GM20431 (cell line): ENCODE measurements around the gene RRBP1.

ENCODE experiments used
- in situ Hi-C: fragments of 300-500 bp; cut with MseI, MboI; formaldehyde crosslinking; loops from one replicate; pipeline ENCODE4 v1.15.0; 2020; ENCODE audit warnings: low sequenced_read_pairs; ENCODE audit not compliant: unreplicated experiment

Gene RRBP1

DNA sequence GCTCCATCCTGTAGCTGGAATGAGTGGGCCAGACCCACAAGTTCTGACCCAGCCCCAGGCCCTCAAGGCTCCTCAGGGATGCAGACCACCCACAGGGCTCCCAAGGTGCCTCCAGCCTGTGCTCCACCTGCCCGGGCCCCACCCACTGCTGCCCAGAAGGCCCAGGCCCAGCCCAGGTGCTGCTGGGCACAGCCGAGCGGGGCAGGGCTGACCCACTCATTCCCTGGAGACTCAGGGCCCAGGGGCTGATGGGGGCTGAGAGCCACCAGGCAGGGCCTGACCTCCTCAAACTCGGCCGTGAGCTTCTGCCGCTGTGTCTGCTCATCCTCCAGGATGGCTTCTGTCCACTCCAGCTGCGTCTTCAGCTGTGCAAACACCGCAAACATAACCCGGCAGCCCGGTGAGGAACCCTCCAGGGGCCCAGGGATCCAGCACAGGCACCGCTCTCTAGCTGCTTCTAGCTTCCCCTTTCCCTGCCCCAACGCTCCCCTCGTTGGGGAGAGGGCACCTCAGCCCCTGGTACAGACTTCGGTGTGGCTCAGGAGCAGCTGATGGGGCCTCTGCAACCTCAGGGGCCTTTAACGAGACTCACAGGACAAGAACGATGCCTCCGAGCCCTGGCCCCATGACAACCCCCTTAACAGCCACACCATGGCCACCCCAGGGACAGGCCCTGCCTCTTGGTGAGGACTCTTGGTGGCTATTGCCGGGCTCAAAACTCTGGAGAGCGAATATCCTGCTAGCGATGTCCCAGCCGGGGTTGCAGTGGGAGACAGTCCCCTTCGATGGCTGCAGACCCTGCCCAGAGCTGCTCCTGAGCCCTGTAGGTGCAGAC is 66.2 kb downstream of the RRBP1 start:
- in situ Hi-C loops, result no loop called here

DNA sequence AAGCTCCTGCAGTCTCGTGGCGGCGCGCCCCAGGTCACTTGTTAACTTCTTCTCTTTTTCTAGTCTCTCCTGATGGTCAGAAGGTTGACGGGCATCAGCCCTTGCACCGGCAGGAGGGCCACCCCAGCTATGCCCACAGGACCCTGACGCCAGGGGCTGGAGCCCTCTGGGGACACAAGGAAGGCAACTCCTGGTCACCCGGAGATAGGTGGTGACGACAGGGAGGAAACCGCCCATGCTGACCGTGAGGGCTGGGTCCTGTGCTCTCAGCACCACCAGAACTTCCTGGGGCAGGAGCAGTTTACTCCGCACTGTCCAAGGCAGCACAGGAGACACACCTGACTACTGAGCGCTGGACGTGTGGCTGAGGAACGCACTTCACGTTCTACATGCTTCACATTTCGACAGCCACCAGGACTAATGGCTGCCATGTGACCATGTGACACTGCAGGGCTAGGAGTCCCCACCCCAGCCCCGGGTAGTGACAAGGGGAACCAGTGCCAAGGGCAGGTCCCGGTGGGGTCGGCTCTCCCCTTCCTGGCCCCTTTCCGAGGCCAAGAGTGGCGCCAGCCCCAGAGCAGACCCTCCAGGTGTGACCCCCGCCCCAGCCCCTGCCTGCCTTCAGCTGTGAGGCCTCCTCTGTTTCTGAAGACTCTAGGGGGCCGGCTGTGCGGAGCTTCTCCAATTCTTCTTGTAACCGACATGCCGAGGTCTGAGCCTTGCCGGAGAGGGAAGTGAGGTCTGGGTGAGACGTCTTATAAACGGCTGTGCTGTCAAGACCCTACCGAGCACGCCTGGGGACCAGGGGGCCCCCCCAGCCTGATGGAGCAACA is 67.0 kb downstream of the RRBP1 start:
- in situ Hi-C loops, result no loop called here

DNA sequence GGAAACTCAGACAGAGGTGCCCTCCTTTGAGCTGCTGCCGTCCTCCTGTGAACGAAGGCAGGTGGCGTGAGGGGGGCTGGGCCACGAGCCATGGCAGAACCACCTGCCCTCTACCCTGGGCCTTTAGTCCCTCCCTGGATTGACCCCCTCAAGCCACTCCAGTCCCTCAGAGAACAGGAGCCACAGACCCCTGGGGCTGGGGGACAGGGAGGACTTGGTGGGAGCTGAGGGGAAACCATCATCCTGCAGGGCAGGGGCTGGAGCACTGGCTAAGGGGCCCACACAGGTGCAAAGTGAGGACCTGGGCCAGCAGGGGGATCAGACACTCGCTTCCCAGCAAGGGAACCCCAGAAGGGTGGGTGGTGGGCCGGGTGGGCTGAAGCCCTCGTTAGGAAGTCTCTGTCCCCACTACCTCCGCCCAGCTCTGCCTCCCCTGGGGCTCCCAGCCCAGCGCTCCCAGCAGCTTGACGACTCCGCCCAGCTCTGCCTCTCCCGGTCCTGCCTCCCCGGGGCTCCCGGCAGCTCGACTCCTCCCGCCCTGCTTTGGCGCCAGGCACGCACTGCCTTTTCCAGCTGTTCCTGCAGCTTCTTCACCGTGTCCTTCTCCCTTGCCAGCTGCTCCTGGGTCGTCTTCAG is 67.7 kb downstream of the RRBP1 start:
- in situ Hi-C loops, result no loop called here

DNA sequence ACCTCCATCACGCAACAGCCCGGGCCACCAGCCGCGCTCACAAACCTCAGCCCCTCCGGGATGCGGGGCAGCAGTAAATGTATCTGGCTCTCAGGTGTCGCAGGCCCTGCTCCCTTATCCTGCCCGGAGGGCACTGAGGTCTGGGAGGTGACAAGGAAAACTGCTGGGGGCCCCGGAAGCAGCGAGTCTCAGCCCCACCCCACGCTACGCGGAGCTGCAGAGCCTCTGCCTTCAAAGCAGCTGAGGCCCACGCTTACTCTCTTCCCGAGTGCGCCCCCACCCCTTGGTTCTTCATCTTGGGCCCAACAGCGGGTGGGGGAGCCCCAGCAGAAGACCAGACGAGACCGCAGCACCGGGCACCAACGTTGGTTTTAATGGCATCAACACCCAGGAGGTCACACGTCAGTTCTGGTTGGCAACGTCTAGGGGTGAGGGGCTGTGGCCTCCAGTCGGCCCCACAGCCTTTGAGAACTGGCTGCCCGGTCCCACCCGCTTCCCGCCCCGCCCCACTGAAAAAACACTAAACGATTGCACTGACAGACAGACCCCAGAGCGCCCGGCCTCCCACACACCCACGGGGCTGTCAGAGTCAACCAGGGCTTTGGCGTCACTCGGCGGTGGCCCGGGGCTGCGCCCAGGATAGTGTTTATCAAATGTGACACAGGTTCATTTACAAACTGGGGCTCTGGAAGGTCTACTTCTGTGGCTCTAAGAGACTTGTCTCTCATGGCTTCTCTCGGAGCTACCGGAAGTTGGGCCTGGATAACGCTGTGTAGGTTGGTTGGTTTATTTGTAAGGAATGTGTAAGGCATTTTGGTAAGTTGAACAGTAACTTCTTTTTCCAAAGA is 68.5 kb downstream of the RRBP1 start:
- in situ Hi-C loops, result no loop called here

DNA sequence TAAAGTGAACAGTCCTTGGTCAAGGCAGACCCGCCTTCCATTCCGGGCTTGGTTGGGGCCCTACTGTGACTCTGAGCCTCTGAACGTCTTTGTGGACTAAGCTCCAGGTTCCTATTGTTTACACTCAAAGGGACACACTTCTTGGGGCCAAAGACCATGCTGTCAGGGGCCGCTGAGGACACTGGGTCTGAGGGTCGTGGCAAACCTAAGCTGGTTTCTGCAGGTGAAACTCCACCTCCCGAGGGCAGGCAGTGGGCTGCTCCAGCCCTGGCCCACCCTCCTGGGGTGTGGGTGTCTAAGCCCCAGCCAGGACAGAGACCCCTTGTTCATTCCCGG is 69.1 kb downstream of the RRBP1 start:
- in situ Hi-C loops, result no loop called here

DNA sequence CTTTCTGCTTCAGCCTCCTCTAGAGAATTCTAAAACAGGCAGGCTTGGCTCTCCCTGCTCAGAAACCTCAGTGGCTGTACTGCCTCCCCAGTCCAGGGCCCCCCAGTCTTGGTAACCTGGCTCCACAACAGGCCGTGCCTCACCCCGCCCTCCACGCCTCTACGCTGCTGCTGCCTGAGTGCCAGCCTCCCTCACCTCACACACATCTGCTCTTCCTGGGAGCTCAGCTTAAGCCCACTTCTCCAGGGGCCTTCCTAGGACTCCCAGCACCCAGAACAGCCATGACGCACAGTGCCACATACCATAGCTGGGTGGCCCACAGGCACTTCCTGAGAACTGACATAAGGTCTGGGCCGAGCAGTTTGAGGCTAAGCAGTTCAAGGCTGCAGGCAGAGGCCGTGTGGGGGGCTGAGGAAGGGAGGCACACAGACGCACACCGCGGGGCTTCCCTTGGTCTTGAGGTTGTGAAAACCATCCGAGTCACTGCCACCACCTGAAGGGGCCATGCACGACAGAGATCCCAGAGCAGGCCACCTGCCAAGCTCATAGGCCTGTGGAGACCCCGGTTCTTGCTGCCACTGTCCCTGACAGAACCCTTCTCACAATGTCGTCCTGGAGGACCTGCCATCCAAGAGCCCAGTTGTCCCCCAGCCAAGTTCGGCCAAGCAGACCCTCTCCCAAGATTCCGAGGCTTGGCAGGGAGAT is 69.6 kb downstream of the RRBP1 start:
- in situ Hi-C loops, result no loop called here

DNA sequence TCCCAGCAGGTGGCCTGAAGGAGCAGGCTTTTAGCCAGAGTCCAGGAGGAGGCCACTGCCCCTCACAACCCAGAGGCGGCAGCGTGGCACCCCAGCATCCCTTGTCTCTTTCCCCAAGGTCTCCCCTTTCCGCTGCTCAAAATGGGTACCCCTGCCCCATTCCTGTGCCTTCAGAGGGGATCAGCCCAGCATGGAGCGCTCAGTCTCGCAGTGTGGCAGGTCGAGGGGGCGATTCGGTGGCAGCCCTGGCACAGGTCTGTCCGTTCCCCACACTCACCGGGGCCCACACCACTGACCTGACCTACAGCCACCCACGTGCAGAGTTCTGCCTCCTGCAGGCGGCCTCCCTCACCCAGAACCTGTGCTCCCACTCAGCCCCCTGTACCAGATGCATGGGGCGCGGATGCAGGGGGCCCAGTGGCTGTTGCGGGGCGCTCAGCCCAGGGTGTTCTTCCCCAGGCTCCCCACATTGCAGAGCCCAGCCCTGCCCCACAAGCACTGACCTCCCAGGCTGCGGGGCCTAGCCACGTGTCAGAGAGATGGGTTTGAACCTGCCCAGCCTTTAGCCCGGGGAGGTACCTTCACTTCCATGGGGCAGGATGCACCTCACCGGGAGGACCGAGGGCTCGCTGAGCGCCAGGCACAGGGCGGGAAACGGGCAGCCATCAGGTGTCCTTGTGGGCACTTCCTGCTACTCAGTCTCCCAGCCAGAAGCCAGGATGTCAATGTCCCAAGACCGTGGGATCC is 70.3 kb downstream of the RRBP1 start:
- in situ Hi-C loops, result no loop called here

DNA sequence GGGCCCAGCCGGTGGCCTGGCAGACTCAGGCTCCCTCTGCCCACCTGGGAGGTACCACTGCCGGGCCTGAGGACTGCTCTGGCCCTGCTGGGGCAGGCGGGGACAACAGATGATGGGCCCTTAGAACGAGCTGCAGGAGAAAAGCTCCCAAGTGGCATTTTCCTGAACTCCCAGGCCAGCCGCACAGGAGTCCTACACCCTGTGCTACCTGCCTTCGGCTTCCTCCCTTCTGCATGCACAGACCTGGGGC is 70.8 kb downstream of the RRBP1 start:
- in situ Hi-C loops, result no loop called here

DNA sequence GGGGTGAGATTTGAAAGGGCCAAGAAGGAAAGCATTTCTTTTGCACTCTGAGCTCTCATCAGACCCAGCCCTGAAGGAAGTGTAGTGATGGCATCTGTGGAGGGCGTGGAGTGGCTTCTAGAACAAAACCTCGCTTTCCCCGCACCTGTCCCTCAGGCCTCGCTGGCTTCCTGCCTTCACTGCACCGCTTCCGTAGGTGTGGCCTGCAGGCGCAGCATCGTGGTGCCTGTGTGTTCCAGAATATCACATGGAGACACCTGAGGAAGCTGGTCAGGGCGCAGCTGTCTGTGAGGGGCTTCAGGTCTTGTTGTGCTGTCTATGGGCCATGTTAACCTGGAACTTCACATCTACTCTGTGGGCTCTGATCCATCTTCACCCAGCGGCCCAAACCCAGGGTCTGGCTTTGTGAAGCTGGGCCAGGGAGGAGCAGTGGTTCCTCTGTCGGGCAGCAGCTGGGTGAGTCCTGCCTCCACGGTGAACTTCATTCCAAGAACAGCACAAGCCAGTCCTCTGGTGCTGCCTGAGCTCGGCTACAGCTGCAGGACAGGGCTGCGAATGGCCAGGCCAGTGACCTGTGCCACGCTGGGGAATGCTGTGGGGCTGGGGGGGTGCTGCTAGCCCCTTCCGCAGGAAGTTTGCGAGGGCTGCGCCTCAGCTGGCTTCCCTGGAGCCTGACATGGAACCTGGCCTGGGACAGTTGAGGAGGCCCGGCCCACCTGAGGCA is 71.3 kb downstream of the RRBP1 start:
- in situ Hi-C loops, result no loop called here

DNA sequence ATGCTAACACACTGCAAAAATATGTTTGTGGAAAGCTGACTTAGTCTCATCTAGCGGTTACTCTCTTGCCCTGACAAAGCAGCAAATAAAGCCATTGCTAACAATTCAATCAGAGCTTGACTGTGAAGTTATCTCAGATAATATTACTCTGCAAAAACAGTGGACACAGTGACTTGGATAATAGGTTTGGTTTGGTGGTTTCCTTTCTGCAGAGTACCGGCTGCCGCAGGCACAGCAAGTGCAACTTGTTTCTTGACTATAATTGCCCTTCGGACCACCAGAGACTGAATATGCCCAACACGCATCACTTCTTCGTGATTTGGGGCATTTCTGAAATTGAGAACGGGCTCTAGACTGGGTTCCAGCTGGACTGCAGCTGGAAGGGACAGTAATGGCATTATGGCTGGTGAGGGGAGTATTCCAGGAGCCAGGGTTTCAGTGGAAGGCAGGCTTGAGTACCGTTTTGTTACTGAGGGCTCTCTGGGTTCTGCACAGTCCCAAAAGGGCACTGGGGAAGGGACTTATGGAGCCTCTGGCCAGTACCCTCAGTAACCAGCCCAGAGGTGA is 72.1 kb downstream of the RRBP1 start:
- in situ Hi-C loops, result no loop called here

DNA sequence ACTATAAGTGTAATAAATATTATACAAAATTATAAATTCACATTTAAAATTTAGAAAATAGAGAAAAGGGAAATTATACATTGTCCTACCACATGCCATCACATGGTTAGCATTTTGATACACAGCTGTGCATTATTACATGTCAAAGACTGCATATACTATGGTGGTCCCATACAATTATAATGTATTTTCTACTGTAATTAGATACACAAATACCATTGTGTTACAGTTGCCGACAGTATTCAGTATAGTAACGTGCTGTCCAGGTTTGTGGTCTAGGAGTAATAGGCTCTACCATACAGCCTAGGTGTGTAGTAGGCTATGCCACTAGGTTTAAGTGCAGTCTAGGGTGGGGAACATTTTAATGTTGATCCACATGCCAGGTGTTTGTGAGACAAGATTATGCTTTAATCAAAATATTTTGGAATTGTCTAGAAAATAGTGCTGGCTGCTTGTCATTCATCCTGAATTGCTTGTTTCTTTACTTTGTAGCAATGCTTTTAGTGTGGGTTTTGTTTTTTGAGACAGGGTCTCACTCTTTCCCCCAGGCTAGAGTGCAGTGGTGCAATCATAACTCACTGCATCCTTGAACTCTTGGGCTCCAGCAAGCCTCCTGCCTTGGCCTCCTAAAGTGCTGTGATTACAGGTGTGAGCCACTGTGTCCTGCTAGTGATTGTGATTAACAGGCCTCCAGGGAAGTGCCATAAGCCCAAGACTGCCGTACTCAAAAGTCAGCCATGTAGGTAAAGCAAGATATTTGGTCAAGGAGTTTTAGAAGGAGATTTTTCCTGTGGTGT is 73.1 kb downstream of the RRBP1 start:
- in situ Hi-C loops, result no loop called here

DNA sequence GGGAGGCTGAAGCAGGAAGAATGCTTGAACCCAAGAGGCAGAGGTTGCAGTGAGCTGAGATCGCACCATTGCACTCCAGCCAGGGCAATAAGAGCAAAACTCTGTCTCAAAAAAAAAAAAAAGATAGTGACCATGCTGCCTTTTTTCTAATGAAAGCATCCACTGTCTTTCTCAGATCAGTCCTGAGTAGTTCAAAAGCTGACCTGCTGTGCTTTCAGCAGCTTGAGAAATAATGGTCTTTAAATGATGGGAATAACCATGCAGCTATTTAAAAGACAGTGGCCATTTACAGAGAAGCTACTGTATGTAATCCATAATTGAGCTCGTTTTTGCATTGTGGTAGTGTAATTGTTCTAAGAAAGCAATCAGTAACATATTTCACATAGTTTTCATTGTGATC is 76.0 kb downstream of the RRBP1 start:
- in situ Hi-C loops, result no loop called here

DNA sequence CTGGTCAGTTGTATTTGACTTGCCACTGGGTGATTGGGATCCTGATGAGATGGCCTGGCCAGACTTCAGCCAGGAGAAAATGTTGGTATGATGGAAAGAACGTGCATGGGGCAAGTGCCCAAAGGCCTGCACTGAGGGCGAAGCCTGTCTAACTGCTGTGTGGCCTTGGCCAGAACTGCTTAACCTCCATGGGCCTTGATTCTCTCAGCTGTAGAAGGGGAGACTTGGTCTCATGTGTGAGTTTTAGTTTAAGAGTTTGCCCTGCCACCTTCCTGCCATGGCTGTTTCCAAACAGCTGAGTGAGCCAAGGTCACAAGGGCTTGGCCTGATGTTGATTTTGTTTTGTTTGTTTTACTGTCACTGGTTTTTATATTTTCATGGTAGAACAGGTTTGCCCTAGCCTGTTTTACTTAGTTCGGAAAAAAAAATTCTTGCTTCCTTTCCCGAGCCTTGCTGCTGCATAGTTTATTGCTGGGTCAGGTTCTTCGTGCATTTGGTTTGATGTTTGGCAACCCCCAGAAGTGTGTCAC is 76.8 kb downstream of the RRBP1 start:
- in situ Hi-C loops, result no loop called here

DNA sequence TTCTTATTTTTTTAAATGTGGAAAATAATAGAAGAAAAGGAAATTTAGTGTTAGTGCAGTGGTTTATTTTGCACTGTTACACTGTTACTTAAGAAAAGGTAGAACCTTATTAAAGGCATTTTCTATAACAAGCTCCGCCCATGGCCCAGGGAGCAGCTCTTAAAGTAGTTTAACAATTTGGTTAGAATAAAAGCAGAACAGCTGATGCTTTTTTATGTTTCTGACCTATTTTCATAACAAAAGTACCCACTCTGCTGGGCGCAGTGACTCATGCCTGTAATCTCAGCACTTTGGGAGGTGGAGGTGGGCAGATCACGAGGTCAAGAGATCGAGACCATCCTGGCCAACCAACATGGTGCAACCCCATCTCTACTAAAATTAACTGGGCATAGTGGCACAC is 79.5 kb downstream of the RRBP1 start:
- in situ Hi-C loops, result no loop called here

DNA sequence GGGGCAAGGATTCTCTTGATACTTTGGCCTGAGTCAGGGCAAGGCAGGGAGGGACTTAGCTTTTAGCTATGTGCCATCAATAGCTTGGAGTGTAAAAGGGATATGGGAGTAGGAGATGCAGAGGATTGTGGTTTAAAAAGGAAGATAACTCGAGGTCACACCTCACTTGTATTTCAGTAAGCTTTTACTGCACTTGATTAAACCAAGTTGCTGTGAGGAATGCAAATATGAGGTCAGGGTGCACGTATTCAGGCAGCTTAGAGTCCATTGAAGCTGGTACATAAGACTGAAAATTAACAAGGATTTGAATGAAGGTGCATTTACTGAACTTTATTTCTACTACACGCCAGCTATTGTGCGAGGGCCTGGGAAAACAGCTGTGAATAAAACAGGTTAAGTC is 80.1 kb downstream of the RRBP1 start:
- in situ Hi-C loops, result no loop called here

DNA sequence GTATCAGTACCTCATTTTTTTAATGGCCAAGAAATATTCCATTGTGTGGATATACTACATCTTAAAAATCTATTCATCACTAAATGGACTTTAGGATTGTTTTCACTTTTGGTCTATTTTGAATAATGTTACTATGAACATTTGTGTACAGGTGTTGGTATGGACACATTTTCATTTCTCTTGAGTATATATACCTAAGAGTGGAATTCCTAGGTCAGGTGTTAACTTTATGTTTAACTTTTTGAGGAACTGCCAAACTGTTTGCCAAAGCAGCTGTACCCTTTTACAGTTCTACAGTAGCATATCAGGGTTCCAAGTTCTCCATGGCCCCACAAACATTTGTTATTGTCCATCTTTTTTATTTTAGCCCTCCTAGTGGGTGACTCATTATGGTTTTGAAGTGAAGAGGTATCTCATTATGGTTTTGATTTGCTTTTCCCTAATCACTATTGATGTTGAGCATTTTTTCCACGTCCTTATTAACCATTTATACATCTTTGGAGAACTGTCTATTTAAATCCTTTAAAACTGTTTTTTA is 84.0 kb downstream of the RRBP1 start:
- in situ Hi-C loops, result no loop called here

DNA sequence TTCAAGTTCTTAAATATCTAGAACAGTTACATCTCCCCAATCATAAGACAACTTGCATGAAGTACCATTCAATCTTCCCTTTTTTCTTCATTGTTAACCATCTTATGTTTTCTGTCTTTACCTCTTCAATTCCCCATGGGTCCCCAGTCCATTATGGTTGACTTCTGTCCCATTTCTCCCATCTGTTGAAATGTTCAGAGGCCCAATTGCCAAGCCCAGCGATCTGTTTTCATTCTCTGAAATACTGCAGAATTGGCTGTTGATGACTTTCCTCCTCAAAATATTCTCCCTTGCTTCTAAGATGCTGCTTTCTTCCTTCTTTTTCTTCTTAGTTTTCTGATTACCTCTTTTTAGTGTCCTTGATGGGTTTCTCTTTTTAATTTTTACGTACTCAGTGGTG is 86.2 kb downstream of the RRBP1 start:
- in situ Hi-C loops, result no loop called here
